Myocyte (in vitro differentiated cells): ENCODE results near the gene EFHC1. TPM values are rescaled to one million over a fixed set of nuclear protein-coding genes. Genes with fewer than 3 reads are reported as not detected.
"Not testable (repeated sequence)": the region's sequence is repeated elsewhere in the genome, so short reads cannot be mapped to it uniquely, and the experiment has no call there.

Experiments used
- DNase-seq: peaks from one replicate; pipeline ENCODE4 v3.0.0-alpha.2; 2012; ENCODE audit warnings: low read depth
- total RNA-seq: library from RNA; depleted of rRNA; stranded (reverse); fragments of >200 nt; gene quantifications from 2 replicates; pipeline ENCODE4 v1.2.3, GENCODE V29; 2014

The EFHC1 gene
- total RNA-seq, 1 donor from 2014 or later = 47.2 TPM

- peak; percentile 63 for DNase-seq
Observed at GRCh38 chr6:52399511-52400312, 20.4 kb upstream of the EFHC1 start.

GRCh38 chr6:52400313-52401041 is 19.7 kb upstream of the EFHC1 start:
- no peak for DNase-seq

- no peak for DNase-seq
Observed at GRCh38 chr6:52403086-52403485, 17.1 kb upstream of the EFHC1 start.

GRCh38 chr6:52403627-52404026 is 16.5 kb upstream of the EFHC1 start:
- no peak for DNase-seq

GRCh38 chr6:52405243-52405642 is 14.9 kb upstream of the EFHC1 start:
- no peak for DNase-seq

GRCh38 chr6:52407467-52407866 is 12.7 kb upstream of the EFHC1 start:
- DNase-seq = peak; percentile 70

GRCh38 chr6:52409499-52409898 is 10.6 kb upstream of the EFHC1 start:
- DNase-seq = no peak

- DNase-seq = peak; percentile 24
Observed at GRCh38 chr6:52410979-52411378, 9.2 kb upstream of the EFHC1 start.

- DNase-seq = no peak
Observed at GRCh38 chr6:52411911-52412310, 8.2 kb upstream of the EFHC1 start.

- no peak for DNase-seq
Observed at GRCh38 chr6:52415333-52415732, 4.8 kb upstream of the EFHC1 start.

- DNase-seq = no peak
Observed at GRCh38 chr6:52415917-52416628, 4.1 kb upstream of the EFHC1 start.

- DNase-seq = peak; percentile 79
Observed at GRCh38 chr6:52416629-52417151, 3.5 kb upstream of the EFHC1 start.

GRCh38 chr6:52417675-52418111 is 2.4 kb upstream of the EFHC1 start:
- DNase-seq = peak; percentile 90

- no peak for DNase-seq
Observed at GRCh38 chr6:52418606-52419005, 1.5 kb upstream of the EFHC1 start.

- peak; percentile 38 for DNase-seq
Observed at GRCh38 chr6:52420668-52421358, 671 bp downstream of the EFHC1 start.

GRCh38 chr6:52422156-52422555 is 2.0 kb downstream of the EFHC1 start:
- DNase-seq = no peak

GRCh38 chr6:52423448-52423847 is 3.3 kb downstream of the EFHC1 start:
- DNase-seq = peak; percentile 72

GRCh38 chr6:52423971-52424381 is 3.8 kb downstream of the EFHC1 start:
- DNase-seq = peak; percentile 94

- no peak for DNase-seq
Observed at GRCh38 chr6:52424513-52424912, 4.4 kb downstream of the EFHC1 start.

GRCh38 chr6:52426667-52427066 is 6.5 kb downstream of the EFHC1 start:
- DNase-seq = no peak

GRCh38 chr6:52433294-52433693 is 13.2 kb downstream of the EFHC1 start:
- DNase-seq = not testable (repeated sequence)
